Measurements from ENCODE around the gene LYPD5. TPM values are rescaled to one million over a fixed set of nuclear protein-coding genes. Genes with fewer than 3 reads are reported as not detected.
A peak's percentile ranks its signal among the peaks of the same experiment; 100 is the strongest.
"Not testable (repeated sequence)": the region's sequence is repeated elsewhere in the genome, so short reads cannot be mapped to it uniquely, and the experiment has no call there.

The LYPD5 gene
- total and polyA plus RNA-seq, 7 donors: 0.60 to 10.6 (median 2.0) TPM

DNA sequence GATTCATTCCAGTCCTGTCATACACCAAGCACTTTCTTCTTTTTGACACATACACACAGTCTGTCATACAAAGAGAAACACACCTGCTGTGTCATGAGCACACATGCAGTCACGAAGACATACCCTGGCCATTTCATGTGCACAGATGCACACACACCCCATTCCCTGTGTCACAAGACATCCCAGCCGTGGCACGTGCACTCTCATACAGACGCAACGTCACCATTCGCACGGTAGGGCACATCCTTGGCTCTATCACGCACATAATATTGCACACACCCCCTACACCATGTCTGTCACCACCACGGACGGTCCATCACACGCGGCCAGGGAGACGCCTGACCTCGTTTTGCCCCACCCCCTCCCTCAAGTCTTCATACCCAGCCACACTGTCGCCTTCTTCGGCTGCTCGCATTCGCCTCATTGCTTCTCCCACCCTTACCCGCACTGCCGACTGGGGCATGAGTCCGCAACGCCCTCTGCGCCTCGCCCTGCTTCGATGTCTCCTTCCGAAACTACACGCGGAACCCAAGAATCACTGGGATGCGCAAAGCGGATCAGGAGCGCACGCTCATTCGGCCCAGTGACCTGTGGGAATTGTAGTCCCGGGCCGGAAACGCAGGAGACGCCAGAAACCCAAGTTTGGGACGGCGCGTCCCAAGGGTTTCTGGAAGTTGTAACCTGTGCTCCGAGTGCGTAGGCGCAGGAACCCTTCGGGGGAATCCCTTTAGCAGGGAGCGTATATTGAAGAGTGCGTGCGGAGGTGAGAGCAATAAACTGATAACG lies 18.0 kb upstream of the LYPD5 start:
- intact Hi-C loops (cut with DNase I): no loop called here
- Histone ChIP-seq H3K4me3 (peak overlapping the region; percentile 21 to 49 (median 46)), H3K27ac (no peak overlapping the region), H3K36me3 (no peaks in the 10 kb centered on the region), H3K27me3 (peaks cover 0 to 7% (median 4%) of the 10 kb centered on the region in 3 donors), H3K4me1 (peaks cover 0 to 9% (median 5%) of the 10 kb centered on the region in 4 donors), H3K9me3 (no peaks in the 10 kb centered on the region)
- DNase-seq: peak; percentile 67
- TF ChIP-seq POLR2AphosphoS5 (IDR thresholded peaks at IDR 0.05) (peak in 1 of 4 donors; percentile 27), EP300 (IDR thresholded peaks at IDR 0.05) (no peak), CTCF (IDR thresholded peaks at IDR 0.05) (no peak), POLR2A (IDR thresholded peaks at IDR 0.05) (no peak)
- WGBS, 2 donors: 17 to 18% methylated on average over 48 of the region's 48 CpGs

GRCh38 chr19:43818500-43818899 lies 16.3 kb upstream of the LYPD5 start:
- peaks cover 0 to 9% (median 5%) of the 10 kb centered on the region in 4 donors for H3K4me1 ChIP-seq
- H3K4me3 ChIP-seq: no peak overlapping the region
- no peak overlapping the region for H3K27ac ChIP-seq
- TF ChIP-seq CTCF (IDR thresholded peaks at IDR 0.05) (no peak), POLR2A (IDR thresholded peaks at IDR 0.05) (no peak), POLR2AphosphoS5 (IDR thresholded peaks at IDR 0.05) (no peak), EP300 (IDR thresholded peaks at IDR 0.05) (no peak)
- no peaks in the 10 kb centered on the region for H3K36me3 ChIP-seq
- intact Hi-C loops (cut with DNase I): no loop called here
- H3K27me3 ChIP-seq: peaks cover 0 to 7% (median 4%) of the 10 kb centered on the region in 3 donors
- DNase-seq: no peak
- 87 to 89% methylated on average over 5 of the region's 5 CpGs for WGBS, 2 donors
- H3K9me3 ChIP-seq: no peaks in the 10 kb centered on the region

- H3K4me1 ChIP-seq; DNase-seq; intact Hi-C loops (cut with DNase I); H3K27ac ChIP-seq; H3K27me3 ChIP-seq; H3K9me3 ChIP-seq; H3K4me3 ChIP-seq; H3K36me3 ChIP-seq: not testable (repeated sequence)
- WGBS, 2 donors: 91 to 96% methylated on average over 1 of the region's 1 CpG
These were observed 15.2 kb upstream of the LYPD5 start for GRCh38 chr19:43817454-43817853.

DNA sequence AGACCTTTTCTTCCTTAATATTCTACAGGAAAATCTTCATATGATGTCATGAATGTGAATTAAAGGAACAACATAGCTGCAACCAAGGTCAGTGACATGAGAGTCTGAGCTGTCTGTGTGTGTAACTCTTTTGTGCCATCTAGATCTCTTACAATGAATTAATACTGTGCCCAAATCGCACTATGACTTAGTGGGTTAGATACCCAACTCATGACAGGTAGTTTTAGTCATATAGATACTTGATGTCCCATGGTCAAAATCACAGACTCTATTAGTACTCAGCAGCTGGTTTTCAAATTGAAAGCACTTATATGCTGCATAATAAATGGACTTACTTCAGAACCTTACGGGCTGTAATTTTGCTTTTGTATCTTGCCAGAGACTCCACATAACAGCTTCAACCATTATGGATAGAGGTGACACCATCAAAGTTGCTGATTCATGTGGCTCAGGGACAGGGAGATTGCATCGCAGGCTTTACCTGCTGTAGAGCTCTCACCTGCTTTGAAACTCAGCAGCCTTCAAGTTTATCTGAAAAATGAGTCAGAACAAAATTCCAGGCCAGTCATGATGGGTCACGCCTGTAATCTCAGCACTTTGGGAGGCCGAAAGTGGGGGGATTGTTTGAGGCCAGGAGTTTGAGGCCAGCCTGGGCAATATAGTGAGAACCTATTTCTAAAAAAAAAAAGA lies 12.6 kb upstream of the LYPD5 start:
- Histone ChIP-seq H3K27me3 (peaks cover 0 to 2% (median 0%) of the 10 kb centered on the region in 3 donors), H3K9me3 (no peaks in the 10 kb centered on the region), H3K4me3 (no peak overlapping the region), H3K27ac (no peak overlapping the region), H3K4me1 (peaks cover 0 to under 1% (median 0%) of the 10 kb centered on the region in 4 donors), H3K36me3 (no peaks in the 10 kb centered on the region)
- intact Hi-C loops (cut with DNase I): no loop called here
- TF ChIP-seq CTCF (IDR thresholded peaks at IDR 0.05) (no peak), POLR2A (IDR thresholded peaks at IDR 0.05) (no peak), EP300 (IDR thresholded peaks at IDR 0.05) (no peak), POLR2AphosphoS5 (IDR thresholded peaks at IDR 0.05) (no peak)
- WGBS, 2 donors: 81 to 82% methylated on average over 5 of the region's 5 CpGs
- DNase-seq: no peak

DNA sequence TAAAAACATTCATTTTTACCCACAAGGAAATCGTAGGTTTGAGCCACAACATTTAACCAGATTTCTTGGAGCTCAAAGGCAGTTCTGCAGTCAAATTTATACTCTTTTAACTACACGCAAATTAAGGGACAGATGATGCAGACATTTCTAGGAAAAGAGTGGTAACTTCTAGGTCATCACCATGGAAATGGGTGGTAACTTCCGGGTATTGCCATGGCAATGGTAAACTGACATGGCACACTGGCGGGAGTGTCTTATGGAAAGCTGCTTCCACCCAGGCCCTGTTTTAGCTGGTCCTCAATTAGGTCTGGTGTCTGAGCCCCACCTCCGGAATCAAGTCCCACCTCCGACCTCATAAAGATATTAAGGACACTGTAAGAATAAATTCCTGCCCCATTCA lies 10.4 kb upstream of the LYPD5 start:
- no peaks in the 10 kb centered on the region for H3K27me3 ChIP-seq
- H3K4me1 ChIP-seq: no peaks in the 10 kb centered on the region
- TF ChIP-seq CTCF (IDR thresholded peaks at IDR 0.05) (no peak), POLR2A (IDR thresholded peaks at IDR 0.05) (no peak), POLR2AphosphoS5 (IDR thresholded peaks at IDR 0.05) (no peak), EP300 (IDR thresholded peaks at IDR 0.05) (no peak)
- DNase-seq: no peak
- no peaks in the 10 kb centered on the region for H3K36me3 ChIP-seq
- WGBS, 2 donors: 54 to 72% methylated on average over 6 of the region's 6 CpGs
- no peak overlapping the region for H3K4me3 ChIP-seq
- no peaks in the 10 kb centered on the region for H3K9me3 ChIP-seq
- H3K27ac ChIP-seq: no peak overlapping the region
- intact Hi-C loops (cut with DNase I): no loop called here

Data from sigmoid colon (tissue), 7 donors.